ENCODE results near the gene ETV1. TPM values are rescaled to one million over a fixed set of nuclear protein-coding genes. Genes with fewer than 3 reads are reported as not detected.

The ETV1 gene
- total RNA-seq, 1 experiment from 2014 or later = 7.4 TPM

DNA sequence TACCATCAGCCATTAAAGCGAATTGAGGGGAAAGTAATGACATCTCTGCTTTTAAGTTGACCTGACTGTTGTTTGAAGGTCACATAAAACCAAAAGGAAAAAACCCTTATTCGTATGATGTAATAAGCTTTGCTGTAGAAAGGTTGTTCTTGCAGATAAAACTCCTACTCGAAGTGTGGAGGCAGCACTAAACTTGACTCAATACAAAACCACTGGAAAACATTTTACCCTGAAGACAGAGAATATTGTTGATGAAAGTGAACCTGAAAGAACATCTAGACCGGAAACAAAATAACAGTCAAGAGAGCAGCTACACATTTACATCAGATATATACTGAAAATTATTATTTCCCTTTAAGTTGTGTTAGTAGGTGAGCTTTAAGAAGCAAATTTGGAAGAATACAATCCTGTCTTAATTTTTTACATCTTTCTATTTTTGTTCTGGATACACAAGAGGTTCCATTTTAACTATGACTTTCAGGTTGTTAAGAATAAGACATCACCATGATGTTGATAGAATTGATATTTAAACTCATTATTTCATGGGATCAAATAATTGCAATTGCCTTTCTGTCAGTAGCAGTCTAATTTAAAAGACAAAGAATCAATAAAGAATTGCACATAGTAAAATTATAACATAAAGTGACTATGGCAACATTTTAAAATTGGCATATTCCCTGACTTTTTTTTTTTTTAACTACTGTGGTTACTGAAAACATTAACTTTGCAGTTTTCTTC, 6.4 kb downstream of the ETV1 start:
- Histone ChIP-seq H3K9me3 (ENCODE audit: control insufficient read depth, insufficient read depth, low read depth, low read length) (no peaks in the 10 kb centered on the region), H3K27me3 (ENCODE audit: control insufficient read depth, insufficient read depth, low read length) (no peaks in the 10 kb centered on the region), H3K4me1 (ENCODE audit: control insufficient read depth, insufficient read depth, low read length) (peaks cover 10% of the 10 kb centered on the region), H3K36me3 (ENCODE audit: control insufficient read depth, insufficient read depth, low read length) (no peaks in the 10 kb centered on the region), H3K4me3 (ENCODE audit: low read depth in 2 of 2, low read length in 2 of 2) (no peak overlapping the region), H3K27ac (ENCODE audit: low read length) (no peak overlapping the region)
- CTCF ChIA-PET = no interaction called here
- in situ Hi-C loops (cut with HindIII; ENCODE audit: low pct_unique_long_range_greater_than_20kb, low sequenced_read_pairs) = no loop called here
- TF ChIP-seq REST (IDR thresholded peaks at IDR 0.05; ENCODE audit: insufficient read depth in 1 of 2, low read depth in 2 of 2, low read length in 1 of 2) = no peak
- TF ChIP-seq SIN3A (IDR thresholded peaks at IDR 0.05; ENCODE audit: borderline replicate concordance, insufficient read depth, low read depth, low read length) = no peak
- no peak for TF ChIP-seq POLR2AphosphoS5 (IDR thresholded peaks at IDR 0.05; ENCODE audit: low read depth, low read length)
- TF ChIP-seq CTCF (IDR thresholded peaks at IDR 0.05) = no peak
- no peak for TF ChIP-seq TCF7L2 (IDR thresholded peaks at IDR 0.05; ENCODE audit: low read depth, low read length)
- DNase-seq (ENCODE audit: low read depth, low spot score) (no peak), ATAC-seq (no peak)
- intact Hi-C loops (cut with micrococcal nuclease; ENCODE audit: unreplicated experiment) = loop anchor here (10.0 kb wide), 1 partner anchor 698 kb away; no protein-coding TSS in a partner anchor
- no TSS peak for BruUV-seq (replicated peaks)
- POLR2A ChIA-PET = no interaction called here

DNA sequence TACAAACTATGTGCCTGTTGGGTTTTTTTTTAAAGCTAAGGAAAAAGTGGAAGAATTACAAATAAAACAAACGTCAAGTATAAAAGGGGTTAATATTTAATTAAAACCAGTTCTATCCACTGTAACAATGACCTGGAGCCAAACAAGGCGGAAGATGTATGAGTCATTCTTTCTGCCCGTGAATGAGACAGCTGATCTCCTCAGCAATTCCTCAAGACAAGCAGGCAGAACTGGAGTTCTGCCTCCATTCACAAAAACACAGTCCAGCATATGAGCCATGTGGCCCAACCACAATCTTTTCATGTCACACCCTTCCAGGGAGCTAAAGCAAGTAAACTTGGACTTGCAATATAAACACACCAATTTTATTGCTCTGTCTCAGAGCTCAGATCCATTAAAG, 8.4 kb downstream of the ETV1 start:
- Histone ChIP-seq H3K9me3 (ENCODE audit: control insufficient read depth, insufficient read depth, low read depth, low read length) (no peaks in the 10 kb centered on the region), H3K4me1 (ENCODE audit: control insufficient read depth, insufficient read depth, low read length) (peaks cover 10% of the 10 kb centered on the region), H3K27me3 (ENCODE audit: control insufficient read depth, insufficient read depth, low read length) (no peaks in the 10 kb centered on the region), H3K36me3 (ENCODE audit: control insufficient read depth, insufficient read depth, low read length) (no peaks in the 10 kb centered on the region), H3K27ac (ENCODE audit: low read length) (no peak overlapping the region), H3K4me3 (ENCODE audit: low read depth in 2 of 2, low read length in 2 of 2) (no peak overlapping the region)
- DNase-seq (ENCODE audit: low read depth, low spot score) = peak; percentile 86
- intact Hi-C loops (cut with micrococcal nuclease; ENCODE audit: unreplicated experiment) (loop anchor here (10.0 kb wide), 1 partner anchor 696 kb away; no protein-coding TSS in a partner anchor), in situ Hi-C loops (cut with HindIII; ENCODE audit: low pct_unique_long_range_greater_than_20kb, low sequenced_read_pairs) (no loop called here)
- ChIA-PET POLR2A (interaction anchor here (0.9 kb wide), 1 partner anchor 9 kb away, joined by 3 read pairs; the partner anchor contains the start of gene ETV1), CTCF (interaction anchor here (0.5 kb wide), 1 partner anchor 719 kb away, joined by 4 read pairs; no protein-coding TSS in a partner anchor)
- BruUV-seq (replicated peaks) = no TSS peak
- ATAC-seq = peak; percentile 97
- TF ChIP-seq TCF7L2 (IDR thresholded peaks at IDR 0.05; ENCODE audit: low read depth, low read length) = no peak
- no peak for TF ChIP-seq REST (IDR thresholded peaks at IDR 0.05; ENCODE audit: insufficient read depth in 1 of 2, low read depth in 2 of 2, low read length in 1 of 2)
- TF ChIP-seq CTCF (IDR thresholded peaks at IDR 0.05) = no peak
- no peak for TF ChIP-seq POLR2AphosphoS5 (IDR thresholded peaks at IDR 0.05; ENCODE audit: low read depth, low read length)
- TF ChIP-seq SIN3A (IDR thresholded peaks at IDR 0.05; ENCODE audit: borderline replicate concordance, insufficient read depth, low read depth, low read length) = no peak

Measured in Panc1 (cell line).